GM21576 (cell line): Measurements from ENCODE around the gene B3GALT6.
"Not testable (repeated sequence)": the region's sequence is repeated elsewhere in the genome, so short reads cannot be mapped to it uniquely, and the experiment has no call there.

Experiments
- ATAC-seq: cut with Tn5 transposase; IDR thresholded peaks from one replicate; pipeline ENCODE4 v1.9.1; 2021; ENCODE audit warnings: mild to moderate bottlenecking, moderate library complexity; ENCODE audit not compliant: unreplicated experiment

B3GALT6 gene

GRCh38 chr1:1232208-1232795 lies at the start of gene B3GALT6:
B3GALT6 (plus strand) TSS chr1:1232237; CDS start chr1:1232279, 42 bp downstream.
- ATAC-seq = no peak

- ATAC-seq = no peak
These were observed 49.4 kb upstream of the B3GALT6 start for GRCh38 chr1:1182491-1183220.

- ATAC-seq = no peak
These were observed 48.8 kb upstream of the B3GALT6 start for GRCh38 chr1:1183221-1183747.

GRCh38 chr1:1183833-1184775 lies 47.9 kb upstream of the B3GALT6 start:
- no peak for ATAC-seq

GRCh38 chr1:1185101-1185765 lies 46.8 kb upstream of the B3GALT6 start:
- no peak for ATAC-seq

- ATAC-seq = no peak
These were observed 44.1 kb upstream of the B3GALT6 start for GRCh38 chr1:1187938-1188337.

- no peak for ATAC-seq
These were observed 42.9 kb upstream of the B3GALT6 start for GRCh38 chr1:1189111-1189510.

- ATAC-seq = no peak
These were observed 40.3 kb upstream of the B3GALT6 start for GRCh38 chr1:1191734-1192133.

GRCh38 chr1:1194723-1195122 lies 37.3 kb upstream of the B3GALT6 start:
- no peak for ATAC-seq

- not testable (repeated sequence) for ATAC-seq
These were observed 36.3 kb upstream of the B3GALT6 start for GRCh38 chr1:1195726-1196125.

GRCh38 chr1:1196431-1197187 lies 35.4 kb upstream of the B3GALT6 start:
- ATAC-seq = no peak

- ATAC-seq = no peak
These were observed 34.9 kb upstream of the B3GALT6 start for GRCh38 chr1:1197188-1197500.

GRCh38 chr1:1197551-1198422 lies 34.2 kb upstream of the B3GALT6 start:
- no peak for ATAC-seq

- ATAC-seq = no peak
These were observed 33.5 kb upstream of the B3GALT6 start for GRCh38 chr1:1198423-1199140.

GRCh38 chr1:1199141-1199960 lies 32.7 kb upstream of the B3GALT6 start:
- ATAC-seq = no peak

- no peak for ATAC-seq
These were observed 31.8 kb upstream of the B3GALT6 start for GRCh38 chr1:1199961-1200875.
